ENCODE measurements around the gene FCAR.
"Not testable (repeated sequence)": the region's sequence is repeated elsewhere in the genome, so short reads cannot be mapped to it uniquely, and the experiment has no call there.

Gene FCAR

DNA sequence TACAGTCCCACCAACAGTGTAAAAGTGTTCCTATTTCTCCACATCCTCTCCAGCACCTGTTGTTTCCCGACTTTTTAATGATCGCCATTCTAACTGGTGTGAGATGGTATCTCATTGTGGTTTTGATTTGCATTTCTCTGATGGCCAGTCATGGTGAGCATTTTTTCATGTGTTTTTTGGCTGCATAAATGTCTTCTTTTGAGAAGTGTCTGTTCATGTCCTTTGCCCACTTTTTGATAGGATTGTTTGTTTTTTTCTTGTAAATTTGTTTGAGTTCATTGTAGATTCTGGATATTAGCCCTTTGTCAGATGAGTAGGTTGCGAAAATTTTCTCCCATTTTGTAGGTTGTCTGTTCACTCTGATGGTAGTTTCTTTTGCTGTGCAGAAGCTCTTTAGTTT is 10.6 kb upstream of the FCAR start:
- H3K4me3 ChIP-seq (ENCODE audit: low read depth, low read length); in situ Hi-C loops (cut with HindIII; ENCODE audit: low sequenced_read_pairs); DNase-seq (ENCODE audit: low read depth, low spot score): not testable (repeated sequence)

DNA sequence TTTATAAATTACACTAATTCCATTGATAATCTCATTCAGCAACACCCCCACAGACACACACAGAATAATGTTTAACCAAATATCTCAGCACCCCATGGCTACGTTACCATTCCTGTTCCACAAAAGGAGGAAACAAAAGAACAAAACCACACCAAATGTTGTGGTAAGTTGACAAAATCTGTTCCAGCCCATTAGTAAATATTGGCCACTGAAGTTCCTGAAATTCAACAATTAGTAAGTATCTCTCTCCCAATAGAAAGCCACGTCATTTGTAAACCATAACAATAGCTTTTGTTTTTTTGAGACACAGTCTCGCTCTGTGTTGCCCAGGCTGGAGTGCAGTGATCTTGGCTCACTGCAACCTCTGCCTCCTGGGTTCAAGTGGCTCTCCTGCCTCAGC is 2.3 kb upstream of the FCAR start:
- TF ChIP-seq, protein P1, sequence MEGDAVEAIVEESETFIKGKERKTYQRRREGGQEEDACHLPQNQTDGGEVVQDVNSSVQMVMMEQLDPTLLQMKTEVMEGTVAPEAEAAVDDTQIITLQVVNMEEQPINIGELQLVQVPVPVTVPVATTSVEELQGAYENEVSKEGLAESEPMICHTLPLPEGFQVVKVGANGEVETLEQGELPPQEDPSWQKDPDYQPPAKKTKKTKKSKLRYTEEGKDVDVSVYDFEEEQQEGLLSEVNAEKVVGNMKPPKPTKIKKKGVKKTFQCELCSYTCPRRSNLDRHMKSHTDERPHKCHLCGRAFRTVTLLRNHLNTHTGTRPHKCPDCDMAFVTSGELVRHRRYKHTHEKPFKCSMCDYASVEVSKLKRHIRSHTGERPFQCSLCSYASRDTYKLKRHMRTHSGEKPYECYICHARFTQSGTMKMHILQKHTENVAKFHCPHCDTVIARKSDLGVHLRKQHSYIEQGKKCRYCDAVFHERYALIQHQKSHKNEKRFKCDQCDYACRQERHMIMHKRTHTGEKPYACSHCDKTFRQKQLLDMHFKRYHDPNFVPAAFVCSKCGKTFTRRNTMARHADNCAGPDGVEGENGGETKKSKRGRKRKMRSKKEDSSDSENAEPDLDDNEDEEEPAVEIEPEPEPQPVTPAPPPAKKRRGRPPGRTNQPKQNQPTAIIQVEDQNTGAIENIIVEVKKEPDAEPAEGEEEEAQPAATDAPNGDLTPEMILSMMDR (IDR thresholded peaks at IDR 0.05; ENCODE audit: low read depth, low read length), result no peak
- in situ Hi-C loops (cut with HindIII; ENCODE audit: low sequenced_read_pairs), result no loop called here
- H3K4me3 ChIP-seq (ENCODE audit: low read depth, low read length), result no peak overlapping the region
- DNase-seq (ENCODE audit: low read depth, low spot score), result no peak

DNA sequence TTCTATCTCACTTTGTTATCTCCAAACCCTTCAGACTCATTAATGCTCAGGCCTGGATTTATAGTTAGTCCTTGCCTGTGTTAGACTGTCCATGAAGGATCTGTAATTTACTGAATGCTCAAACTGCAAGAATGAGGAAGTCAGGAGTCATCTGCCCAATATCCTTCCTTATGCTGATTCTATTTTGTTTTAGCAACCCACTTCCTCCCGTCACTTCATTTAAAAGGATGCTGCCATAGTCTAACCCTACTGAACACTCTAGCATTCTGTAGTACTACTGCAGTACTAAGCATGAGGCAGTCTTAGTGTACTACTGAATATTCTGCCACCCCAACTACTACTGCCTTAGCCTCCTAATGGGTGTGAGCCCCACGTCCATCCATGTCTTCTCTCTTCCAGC is 1.5 kb downstream of the FCAR start:
- no peak for DNase-seq (ENCODE audit: low read depth, low spot score)
- TF ChIP-seq, protein P1 (IDR thresholded peaks at IDR 0.05; ENCODE audit: low read depth, low read length), result no peak
- in situ Hi-C loops (cut with HindIII; ENCODE audit: low sequenced_read_pairs), result no loop called here
- no peak overlapping the region for H3K4me3 ChIP-seq (ENCODE audit: low read depth, low read length)

DNA sequence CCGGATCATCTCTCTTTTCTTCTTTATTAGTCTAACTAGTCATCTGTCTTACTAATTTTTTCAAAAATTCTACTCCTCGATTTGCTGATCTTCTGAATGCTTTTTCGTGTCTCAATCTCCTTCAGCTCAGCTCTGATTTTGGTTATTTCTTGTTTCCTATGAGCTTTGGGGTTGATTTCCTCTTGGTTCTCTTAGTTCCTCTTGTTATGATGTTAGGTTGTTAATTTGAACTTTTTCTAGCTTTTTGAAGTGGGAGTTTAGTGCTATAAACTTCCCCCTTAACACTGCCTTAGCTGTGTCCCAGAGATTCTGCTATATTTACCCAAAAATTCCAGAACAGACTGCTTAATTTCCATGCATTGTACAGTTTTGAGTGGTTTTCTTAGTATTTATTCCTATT is 3.4 kb downstream of the FCAR start:
- H3K4me3 ChIP-seq (ENCODE audit: low read depth, low read length), result no peak overlapping the region
- no peak for DNase-seq (ENCODE audit: low read depth, low spot score)
- in situ Hi-C loops (cut with HindIII; ENCODE audit: low sequenced_read_pairs), result no loop called here
- TF ChIP-seq, protein P1 (IDR thresholded peaks at IDR 0.05; ENCODE audit: low read depth, low read length), result no peak

DNA sequence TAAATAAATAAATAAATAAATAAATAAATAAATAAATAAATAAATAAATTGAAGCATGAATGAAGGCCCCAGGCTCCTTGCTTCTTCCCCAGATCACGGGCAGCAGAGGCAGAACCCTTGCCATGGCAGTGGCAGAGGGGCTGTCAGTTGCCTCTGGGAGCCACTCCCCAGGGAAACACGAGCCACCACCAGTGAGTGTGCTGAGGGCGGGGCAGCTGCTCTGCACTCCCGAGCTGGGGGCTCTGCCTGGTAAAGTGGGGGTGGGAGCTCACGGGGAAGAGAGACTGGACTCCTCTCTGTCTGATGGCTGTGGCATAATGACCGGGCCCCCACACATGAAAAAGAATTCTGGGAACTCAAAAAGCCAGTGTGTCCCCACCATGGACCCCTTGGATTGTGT is 7.8 kb downstream of the FCAR start:
- no peak overlapping the region for H3K4me3 ChIP-seq (ENCODE audit: low read depth, low read length)
- in situ Hi-C loops (cut with HindIII; ENCODE audit: low sequenced_read_pairs), result no loop called here
- TF ChIP-seq, protein P1 (IDR thresholded peaks at IDR 0.05; ENCODE audit: low read depth, low read length), result no peak
- DNase-seq (ENCODE audit: low read depth, low spot score), result no peak

DNA sequence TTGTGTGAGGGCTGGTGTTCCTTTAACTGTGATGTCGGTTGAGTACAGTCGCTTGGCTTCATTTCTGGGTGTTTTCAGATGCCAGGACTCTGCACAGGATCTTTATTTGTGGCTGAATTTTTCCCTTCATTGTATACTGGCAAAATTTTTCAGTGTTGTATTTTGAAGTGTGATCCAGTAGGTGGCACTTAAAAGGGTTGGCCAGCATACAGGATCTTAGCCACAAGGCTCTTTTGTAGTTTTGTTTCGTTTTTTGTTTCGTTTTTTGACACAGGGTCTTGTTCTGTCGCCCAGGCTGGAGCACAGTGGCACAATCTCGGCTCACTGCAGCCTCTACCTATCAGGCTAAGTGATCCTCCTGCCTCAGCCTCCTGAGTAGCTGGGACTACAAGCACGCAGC is 8.7 kb downstream of the FCAR start:
- in situ Hi-C loops (cut with HindIII; ENCODE audit: low sequenced_read_pairs), result no loop called here
- DNase-seq (ENCODE audit: low read depth, low spot score), result no peak
- H3K4me3 ChIP-seq (ENCODE audit: low read depth, low read length), result no peak overlapping the region
- TF ChIP-seq, protein P1 (IDR thresholded peaks at IDR 0.05; ENCODE audit: low read depth, low read length), result no peak

DNA sequence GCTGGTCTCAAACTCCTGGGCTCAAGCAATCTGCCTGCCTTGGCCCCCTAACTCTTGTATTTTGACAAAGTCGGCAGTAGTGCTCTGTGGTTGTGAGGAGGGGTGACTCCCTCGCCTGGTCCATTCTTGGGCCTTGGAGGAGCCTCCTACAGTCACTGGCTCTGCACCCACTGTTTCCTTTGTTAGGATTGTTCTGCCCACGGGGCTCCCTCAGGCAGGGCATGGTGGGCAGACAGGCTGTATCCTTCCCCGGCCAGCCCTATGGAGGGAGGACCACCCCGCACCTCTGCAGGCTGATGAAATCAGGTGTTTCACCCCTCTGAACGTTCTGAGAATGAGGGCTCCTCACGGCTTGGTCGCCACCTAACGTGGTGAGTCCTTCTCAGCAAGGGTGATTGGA is 9.2 kb downstream of the FCAR start:
- no peak for DNase-seq (ENCODE audit: low read depth, low spot score)
- no peak overlapping the region for H3K4me3 ChIP-seq (ENCODE audit: low read depth, low read length)
- in situ Hi-C loops (cut with HindIII; ENCODE audit: low sequenced_read_pairs), result no loop called here
- TF ChIP-seq, protein P1 (IDR thresholded peaks at IDR 0.05; ENCODE audit: low read depth, low read length), result no peak
